Vagina (tissue), 2 donors: ENCODE results near the gene PRKAG2.

Experiments used
- POLR2A ChIP-seq, 2 donors: fragments of 450-650 bp; IDR thresholded peaks; one replicate each; pipeline ENCODE4 v1.6.1; 2017; ENCODE audit warnings: antibody characterized with exemption in 2 of 2, mild to moderate bottlenecking in 2 of 2, moderate library complexity in 2 of 2
- POLR2AphosphoS5 ChIP-seq, 2 donors: sonication (generic); formaldehyde crosslinking; IDR thresholded peaks; one replicate each; pipeline ENCODE4 v1.9.0; 2017; ENCODE audit warnings: antibody characterized with exemption in 2 of 2, mild to moderate bottlenecking in 2 of 2, low read depth in 1 of 2; ENCODE audit not compliant: insufficient read depth in 1 of 2
- TF ChIP-seq, protein P1 (sequence below), 3 experiments: fragments of 450-650 bp in 2 of 3; fragments of 200-600 bp in 1 of 3; sonication (generic) in 1 of 3; IDR thresholded peaks; one replicate each; pipeline ENCODE4 v1.5.1; 2017 to 2019; ENCODE audit warnings: antibody characterized with exemption in 3 of 3, mild to moderate bottlenecking in 2 of 3, moderate library complexity in 2 of 3

DNA sequence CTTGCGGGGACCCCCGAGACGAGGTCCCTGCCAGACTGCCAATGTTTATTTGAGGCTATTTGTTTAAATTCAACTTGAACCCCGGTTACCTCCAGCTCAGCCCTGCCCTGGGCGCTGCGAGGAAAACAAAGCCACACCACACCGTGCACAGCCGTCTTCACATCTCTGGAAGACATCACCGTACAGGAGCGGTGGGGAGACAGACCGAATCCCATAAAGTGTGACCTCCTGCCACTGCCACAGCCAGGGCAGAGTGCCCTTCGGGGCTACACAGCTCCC lies 40.0 kb downstream of the PRKAG2 start:
- TF ChIP-seq, protein P1, sequence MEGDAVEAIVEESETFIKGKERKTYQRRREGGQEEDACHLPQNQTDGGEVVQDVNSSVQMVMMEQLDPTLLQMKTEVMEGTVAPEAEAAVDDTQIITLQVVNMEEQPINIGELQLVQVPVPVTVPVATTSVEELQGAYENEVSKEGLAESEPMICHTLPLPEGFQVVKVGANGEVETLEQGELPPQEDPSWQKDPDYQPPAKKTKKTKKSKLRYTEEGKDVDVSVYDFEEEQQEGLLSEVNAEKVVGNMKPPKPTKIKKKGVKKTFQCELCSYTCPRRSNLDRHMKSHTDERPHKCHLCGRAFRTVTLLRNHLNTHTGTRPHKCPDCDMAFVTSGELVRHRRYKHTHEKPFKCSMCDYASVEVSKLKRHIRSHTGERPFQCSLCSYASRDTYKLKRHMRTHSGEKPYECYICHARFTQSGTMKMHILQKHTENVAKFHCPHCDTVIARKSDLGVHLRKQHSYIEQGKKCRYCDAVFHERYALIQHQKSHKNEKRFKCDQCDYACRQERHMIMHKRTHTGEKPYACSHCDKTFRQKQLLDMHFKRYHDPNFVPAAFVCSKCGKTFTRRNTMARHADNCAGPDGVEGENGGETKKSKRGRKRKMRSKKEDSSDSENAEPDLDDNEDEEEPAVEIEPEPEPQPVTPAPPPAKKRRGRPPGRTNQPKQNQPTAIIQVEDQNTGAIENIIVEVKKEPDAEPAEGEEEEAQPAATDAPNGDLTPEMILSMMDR (IDR thresholded peaks at IDR 0.05): no peak
- no peak for TF ChIP-seq POLR2A (IDR thresholded peaks at IDR 0.05)
- no peak for TF ChIP-seq POLR2AphosphoS5 (IDR thresholded peaks at IDR 0.05; ENCODE audit: insufficient read depth in 1 of 2, low read depth in 1 of 2)
